IPS-15b (cell line): ENCODE data around the gene NEK6.

ENCODE experiments used
- H3K27me3 ChIP-seq: one replicate; pipeline ENCODE4 v1.6.1; 2013; ENCODE audit warnings: low read length; ENCODE audit not compliant: control insufficient read depth, insufficient read depth
- H3K36me3 ChIP-seq: one replicate; pipeline ENCODE4 v1.6.1; 2013; ENCODE audit warnings: low read length; ENCODE audit not compliant: control insufficient read depth, insufficient read depth
- H3K4me1 ChIP-seq: one replicate; pipeline ENCODE4 v1.6.1; 2013; ENCODE audit warnings: mild to moderate bottlenecking, low read length; ENCODE audit not compliant: control insufficient read depth, insufficient read depth
- H3K4me3 ChIP-seq: one replicate; pipeline ENCODE4 v1.5.1; 2013; ENCODE audit warnings: low read depth, low read length
- H3K9ac ChIP-seq: one replicate; pipeline ENCODE4 v1.6.1; 2013; ENCODE audit warnings: low read depth, mild to moderate bottlenecking, low read length
- H3K9me3 ChIP-seq: one replicate; pipeline ENCODE4 v1.6.1; 2013; ENCODE audit warnings: mild to moderate bottlenecking, low read length; ENCODE audit not compliant: control insufficient read depth, insufficient read depth

Gene NEK6

DNA sequence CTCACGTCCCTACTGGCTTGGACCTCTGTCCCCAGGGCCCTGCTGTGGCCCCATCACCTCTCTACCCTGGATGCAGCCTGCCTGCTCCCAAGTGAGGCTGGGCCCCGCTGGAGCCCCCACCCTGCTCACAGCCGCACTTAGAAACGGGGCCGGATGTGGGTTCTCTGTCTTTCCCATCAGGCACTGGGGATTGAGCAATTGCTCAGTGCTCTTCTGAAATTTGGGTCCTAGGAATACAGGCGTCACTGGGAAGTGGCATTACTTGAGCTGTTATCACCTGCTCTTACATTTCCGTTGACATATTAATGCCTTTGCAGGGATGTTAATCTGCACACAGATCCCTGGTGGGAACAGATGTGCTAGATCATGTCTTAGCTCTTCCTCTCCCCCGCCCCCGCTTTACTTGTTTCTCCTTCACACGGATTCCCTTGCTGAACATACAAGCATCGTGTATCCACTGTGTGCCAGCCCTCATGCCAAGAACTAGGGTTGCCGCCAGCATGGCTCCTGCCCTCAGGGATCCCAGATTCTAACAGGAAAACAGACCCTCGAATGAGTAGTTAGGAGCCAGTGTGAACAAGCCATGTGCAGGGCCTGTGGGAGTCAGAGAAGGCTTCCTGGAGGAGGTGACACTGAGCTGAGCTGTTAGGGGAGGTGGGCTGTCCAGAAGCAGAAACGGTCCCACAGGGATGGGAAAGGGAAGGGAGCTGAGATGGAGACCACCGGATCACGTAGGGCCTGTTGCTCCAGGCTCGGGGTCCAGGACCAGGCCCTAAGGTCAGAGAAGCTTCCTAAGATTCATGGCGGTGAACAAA is 65.1 kb downstream of the NEK6 start:
- no peaks in the 10 kb centered on the region for H3K4me1 ChIP-seq
- H3K9ac ChIP-seq: no peak overlapping the region
- no peak overlapping the region for H3K4me3 ChIP-seq
- H3K36me3 ChIP-seq: peaks cover 8% of the 10 kb centered on the region
- no peaks in the 10 kb centered on the region for H3K9me3 ChIP-seq
- H3K27me3 ChIP-seq: no peaks in the 10 kb centered on the region

DNA sequence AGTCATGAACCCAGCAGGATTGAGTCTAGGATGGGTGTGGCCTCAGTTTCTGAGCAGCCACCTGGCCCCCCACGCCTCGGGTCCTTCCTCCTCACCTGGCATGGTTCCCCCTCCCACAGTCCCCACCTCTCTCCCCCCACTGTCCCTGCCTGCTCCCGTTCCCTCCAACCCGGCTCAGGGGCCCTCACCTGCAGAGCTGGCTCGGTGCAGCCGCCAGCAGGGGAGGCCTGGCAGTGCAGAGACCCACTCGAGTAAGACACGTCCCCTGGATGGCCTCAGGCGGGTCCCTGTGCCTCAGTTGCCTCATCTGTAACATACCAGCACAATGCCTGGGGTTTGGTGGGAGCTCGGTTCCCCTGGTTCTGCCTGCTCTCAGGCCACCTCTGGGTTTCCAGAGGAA is 66.2 kb downstream of the NEK6 start:
- Histone ChIP-seq H3K4me1 (no peaks in the 10 kb centered on the region), H3K36me3 (peaks cover 8% of the 10 kb centered on the region), H3K9ac (no peak overlapping the region)

DNA sequence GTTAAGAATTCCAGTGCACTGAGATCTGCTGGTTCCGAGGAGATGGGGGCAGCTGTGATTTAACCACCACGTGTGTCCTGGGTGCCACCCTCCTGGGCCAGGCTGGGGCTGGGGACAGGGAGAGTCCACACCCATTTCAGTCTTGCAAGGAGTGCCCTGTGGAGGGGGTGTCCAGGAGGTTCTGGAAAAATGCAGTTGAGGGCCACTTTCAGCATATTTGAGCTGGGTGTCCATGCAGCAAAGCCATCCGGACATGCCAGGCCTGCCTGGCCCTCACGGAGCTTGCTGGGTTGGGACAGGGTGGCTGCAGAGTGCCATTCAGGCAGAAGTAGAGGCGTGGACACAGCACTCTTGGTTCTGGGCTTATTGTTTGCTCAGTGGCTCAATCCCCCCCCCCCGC is 68.1 kb downstream of the NEK6 start:
- no peaks in the 10 kb centered on the region for H3K27me3 ChIP-seq
- H3K36me3 ChIP-seq: peaks cover 13% of the 10 kb centered on the region
- H3K9ac ChIP-seq: no peak overlapping the region
- no peak overlapping the region for H3K4me3 ChIP-seq
- no peaks in the 10 kb centered on the region for H3K9me3 ChIP-seq
- H3K4me1 ChIP-seq: no peaks in the 10 kb centered on the region

More for the DNA sequence above, 66.2 kb downstream of the NEK6 start:
- H3K27me3 ChIP-seq: no peaks in the 10 kb centered on the region
- no peak overlapping the region for H3K4me3 ChIP-seq
- no peaks in the 10 kb centered on the region for H3K9me3 ChIP-seq

DNA sequence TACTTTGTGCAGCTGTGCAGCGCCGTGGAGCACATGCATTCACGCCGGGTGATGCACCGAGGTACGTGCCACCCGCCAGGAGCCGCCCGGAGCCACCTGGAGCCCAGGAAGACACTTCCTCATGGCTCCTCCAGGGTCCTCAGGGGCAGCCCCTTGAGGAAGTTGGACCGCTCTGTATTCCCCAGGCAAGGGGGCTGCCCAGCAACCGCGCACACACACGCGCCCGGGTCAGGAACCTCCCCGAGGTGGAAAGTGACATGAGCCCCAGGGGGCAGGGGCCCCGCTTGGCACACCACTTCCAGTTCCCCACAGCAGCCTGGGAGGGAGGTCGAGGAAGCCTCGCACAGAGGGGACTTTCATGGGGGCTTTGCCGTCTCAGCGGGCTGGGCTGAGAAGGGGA is 68.6 kb downstream of the NEK6 start:
- Histone ChIP-seq H3K4me1 (no peaks in the 10 kb centered on the region), H3K9me3 (no peaks in the 10 kb centered on the region), H3K27me3 (no peaks in the 10 kb centered on the region), H3K9ac (no peak overlapping the region), H3K36me3 (peaks cover 13% of the 10 kb centered on the region), H3K4me3 (no peak overlapping the region)

DNA sequence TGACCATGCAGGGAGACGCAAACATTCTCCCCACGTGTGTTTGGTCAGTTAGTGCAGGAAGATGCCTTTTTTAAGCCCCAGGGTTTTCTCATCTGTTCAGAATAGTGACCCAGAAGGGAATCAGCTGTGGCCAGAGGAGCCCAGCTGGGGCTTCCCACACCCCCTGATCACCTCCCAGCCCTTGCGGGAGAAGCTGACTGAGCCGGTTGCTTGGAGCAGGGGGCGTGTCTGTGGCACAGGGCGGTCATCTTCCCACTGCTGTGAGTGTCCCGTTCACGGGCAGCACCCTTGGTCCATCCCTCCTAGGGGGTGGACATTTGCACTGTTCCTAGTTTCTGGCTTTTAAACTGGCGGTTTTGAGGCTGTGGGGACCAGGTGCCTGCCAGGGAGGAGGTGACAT is 69.7 kb downstream of the NEK6 start:
- Histone ChIP-seq H3K9me3 (no peaks in the 10 kb centered on the region), H3K9ac (no peak overlapping the region), H3K4me1 (no peaks in the 10 kb centered on the region), H3K36me3 (peaks cover 11% of the 10 kb centered on the region), H3K4me3 (no peak overlapping the region), H3K27me3 (no peaks in the 10 kb centered on the region)

DNA sequence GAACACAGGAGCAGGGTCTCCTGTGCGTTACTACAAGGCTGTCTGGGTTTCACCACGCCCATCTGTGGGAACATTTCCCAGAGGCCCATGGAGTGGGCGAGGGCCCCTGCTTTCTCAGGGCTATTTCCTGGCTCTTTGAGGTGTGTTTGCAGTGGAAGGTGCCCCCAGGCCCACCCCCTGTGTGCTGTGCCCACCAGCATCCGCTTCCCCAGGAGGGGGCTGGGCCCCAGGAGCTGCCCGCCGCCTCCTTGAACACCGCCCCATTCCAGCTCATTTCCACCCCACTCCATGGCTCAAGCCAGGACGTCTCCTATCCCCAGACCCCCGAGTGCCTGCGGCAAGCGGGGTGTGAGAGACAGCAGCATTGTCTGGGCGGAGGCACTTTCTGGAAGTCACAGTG is 70.5 kb downstream of the NEK6 start:
- Histone ChIP-seq H3K36me3 (peaks cover 11% of the 10 kb centered on the region), H3K9ac (no peak overlapping the region), H3K27me3 (no peaks in the 10 kb centered on the region), H3K9me3 (no peaks in the 10 kb centered on the region), H3K4me1 (no peaks in the 10 kb centered on the region), H3K4me3 (no peak overlapping the region)

DNA sequence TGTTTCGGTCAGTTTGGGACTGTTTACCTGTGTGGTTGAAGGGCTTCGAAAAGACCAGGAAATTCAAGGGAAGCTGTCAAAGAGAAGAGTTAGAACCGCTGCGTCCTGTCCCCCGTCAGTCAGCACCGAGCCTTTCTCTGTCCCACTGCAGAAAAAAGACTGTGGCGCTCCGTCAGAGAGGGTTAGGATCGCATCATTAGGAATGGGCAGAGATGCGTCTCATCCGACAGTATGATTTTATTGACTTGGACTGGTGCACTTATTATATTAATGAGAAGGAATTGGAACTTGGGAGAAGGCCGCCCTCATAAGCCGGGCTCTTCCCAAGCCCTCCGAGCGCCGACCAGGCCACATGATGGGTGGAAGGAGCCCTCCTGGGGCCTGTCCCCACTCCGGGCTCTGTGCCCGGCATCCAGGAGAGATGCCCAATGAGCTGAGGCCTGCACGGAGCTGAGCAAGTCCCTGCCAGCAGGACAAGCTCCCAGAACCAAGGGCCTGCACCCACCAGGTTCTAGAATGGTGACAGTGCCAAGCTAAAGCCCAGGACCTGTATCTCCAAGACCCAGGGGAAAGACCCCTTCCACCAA is 71.5 kb downstream of the NEK6 start:
- H3K36me3 ChIP-seq: peaks cover 11% of the 10 kb centered on the region
- H3K9ac ChIP-seq: no peak overlapping the region
- no peaks in the 10 kb centered on the region for H3K9me3 ChIP-seq
- H3K27me3 ChIP-seq: no peaks in the 10 kb centered on the region
- H3K4me1 ChIP-seq: no peaks in the 10 kb centered on the region
- no peak overlapping the region for H3K4me3 ChIP-seq

DNA sequence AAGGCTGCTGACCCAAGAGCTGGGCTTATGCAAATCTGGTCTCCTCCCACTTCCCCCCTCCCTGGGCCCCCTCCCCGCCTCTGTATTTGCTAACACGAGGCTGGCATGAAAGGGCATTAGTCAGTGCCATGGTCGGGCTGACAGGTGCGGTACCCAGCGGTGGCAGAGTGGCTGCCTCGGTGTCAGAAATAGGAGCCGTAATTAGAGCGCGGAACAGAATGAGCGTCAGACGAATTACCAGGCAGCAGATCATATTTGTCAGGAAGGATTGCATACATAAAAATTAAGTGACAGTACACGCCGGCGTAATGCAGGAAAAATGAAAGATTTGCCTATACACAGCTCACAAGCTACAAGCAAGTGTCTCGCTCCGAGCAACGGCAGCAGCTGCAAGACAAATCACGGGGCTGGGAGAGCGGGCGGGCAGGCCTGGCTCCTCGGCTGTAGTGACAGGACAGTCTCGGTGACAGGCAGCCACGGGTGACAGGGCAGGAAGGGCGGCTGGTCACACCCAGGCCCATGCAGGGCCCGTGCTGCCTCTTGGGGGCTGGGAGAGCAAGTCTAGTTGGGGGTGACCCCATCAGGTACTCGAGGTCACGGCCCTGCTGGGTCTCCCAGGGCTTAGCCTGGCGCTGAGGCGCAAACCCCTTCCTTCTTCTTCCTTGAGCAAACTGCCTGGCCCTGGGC is 72.4 kb downstream of the NEK6 start:
- Histone ChIP-seq H3K4me1 (no peaks in the 10 kb centered on the region), H3K27me3 (no peaks in the 10 kb centered on the region), H3K9ac (no peak overlapping the region), H3K9me3 (no peaks in the 10 kb centered on the region), H3K4me3 (no peak overlapping the region), H3K36me3 (peaks cover 11% of the 10 kb centered on the region)

DNA sequence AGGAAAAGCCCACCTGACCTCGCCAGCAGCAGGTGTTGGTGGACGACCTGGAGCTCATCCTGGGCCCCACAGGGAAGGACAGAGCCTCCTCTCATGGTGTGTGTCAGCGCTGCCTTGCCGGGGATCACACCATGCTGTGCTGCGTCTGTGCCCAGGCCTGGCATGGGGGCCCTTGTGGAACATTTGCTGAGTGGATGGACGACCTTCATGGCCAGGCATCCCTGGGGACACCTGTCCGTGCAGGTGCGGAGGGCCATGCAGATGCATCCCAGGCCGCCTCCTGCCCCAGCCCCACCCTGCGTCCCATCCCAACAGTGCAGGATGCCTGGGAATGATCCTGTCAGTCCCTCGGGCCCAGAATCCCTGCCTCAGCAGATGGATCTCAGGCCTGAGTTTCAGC is 73.8 kb downstream of the NEK6 start:
- Histone ChIP-seq H3K36me3 (peaks cover 11% of the 10 kb centered on the region), H3K9ac (no peak overlapping the region), H3K27me3 (no peaks in the 10 kb centered on the region), H3K4me1 (no peaks in the 10 kb centered on the region), H3K9me3 (no peaks in the 10 kb centered on the region), H3K4me3 (no peak overlapping the region)

DNA sequence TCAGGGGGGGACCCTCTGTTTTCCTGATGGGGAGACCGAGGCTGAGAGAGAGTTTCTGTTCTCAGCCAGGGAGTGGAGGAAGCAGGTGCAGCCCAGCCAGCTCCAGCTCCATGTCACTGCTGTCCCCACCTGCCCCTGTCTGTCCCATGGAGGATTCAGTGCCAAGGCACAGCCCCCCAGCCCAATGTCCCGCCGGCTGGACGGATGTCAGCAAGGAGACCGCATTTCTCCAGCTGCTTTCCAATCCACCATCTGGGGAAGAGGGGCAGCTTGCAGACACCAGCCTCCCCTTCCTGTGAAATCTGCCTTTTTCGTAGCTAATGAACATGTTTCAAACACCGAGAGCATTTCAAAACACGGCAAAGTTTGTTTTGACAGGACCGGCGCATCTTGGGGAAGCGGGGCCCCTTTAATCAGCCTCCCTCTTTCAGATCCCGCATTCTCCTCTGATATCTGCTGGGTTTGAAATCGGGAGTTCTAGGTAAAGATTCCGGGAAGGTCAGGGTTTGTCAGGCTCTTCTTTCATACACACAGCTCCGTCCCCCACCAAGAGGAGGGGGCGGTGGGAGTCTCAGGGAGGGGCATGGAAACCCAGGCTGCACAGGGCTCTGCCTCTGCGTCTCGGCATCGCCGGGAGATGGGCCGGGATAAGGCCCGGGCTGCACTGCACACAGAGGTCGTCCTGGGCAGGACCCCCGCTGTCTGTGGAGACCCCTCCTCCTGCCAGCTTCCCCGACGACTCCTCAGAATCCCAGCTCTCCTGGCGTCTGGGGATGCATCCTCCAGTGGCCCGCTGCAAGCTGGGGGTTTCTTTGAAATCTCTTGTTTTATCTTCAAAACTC is 74.8 kb downstream of the NEK6 start:
- Histone ChIP-seq H3K9ac (no peak overlapping the region), H3K4me1 (no peaks in the 10 kb centered on the region), H3K27me3 (no peaks in the 10 kb centered on the region), H3K9me3 (no peaks in the 10 kb centered on the region), H3K36me3 (peaks cover 7% of the 10 kb centered on the region), H3K4me3 (no peak overlapping the region)

DNA sequence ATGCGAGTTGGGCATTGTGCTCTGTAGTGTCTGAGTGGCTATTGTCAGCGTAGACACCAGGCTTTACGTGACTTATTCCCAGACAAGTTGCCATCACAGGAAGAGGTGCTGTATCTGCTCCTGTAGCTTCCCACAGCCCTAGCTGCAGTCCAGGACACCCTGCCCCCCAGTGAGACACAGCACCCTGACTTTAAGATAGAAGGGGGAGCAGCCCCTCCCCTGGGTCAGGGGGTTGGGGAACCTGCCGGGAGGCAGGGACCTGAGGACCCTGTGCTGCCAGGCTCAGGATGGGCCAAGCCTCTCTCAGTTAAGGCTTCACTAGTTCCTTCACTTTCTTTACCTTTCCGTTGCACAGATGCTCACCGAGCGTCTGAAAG is 75.4 kb downstream of the NEK6 start:
- H3K9ac ChIP-seq: no peak overlapping the region
- H3K4me1 ChIP-seq: no peaks in the 10 kb centered on the region
- no peak overlapping the region for H3K4me3 ChIP-seq
- H3K36me3 ChIP-seq: peaks cover 5% of the 10 kb centered on the region
- no peaks in the 10 kb centered on the region for H3K9me3 ChIP-seq
- no peaks in the 10 kb centered on the region for H3K27me3 ChIP-seq
